Measurements from ENCODE around the gene SYNRG.

SYNRG gene

GRCh38 chr17:37476431-37477120, 132.6 kb downstream of the SYNRG start:
- DNase-seq (ENCODE audit: low read depth, low spot score) = no peak

- no peak for DNase-seq (ENCODE audit: low read depth, low spot score)
Observed at GRCh38 chr17:37475731-37476420, 133.3 kb downstream of the SYNRG start.

- DNase-seq (ENCODE audit: low read depth, low spot score) = no peak
Observed at GRCh38 chr17:37470181-37470580, 139.0 kb downstream of the SYNRG start.

GRCh38 chr17:37466471-37466870, 142.7 kb downstream of the SYNRG start:
- no peak for DNase-seq (ENCODE audit: low read depth, low spot score)

DNA sequence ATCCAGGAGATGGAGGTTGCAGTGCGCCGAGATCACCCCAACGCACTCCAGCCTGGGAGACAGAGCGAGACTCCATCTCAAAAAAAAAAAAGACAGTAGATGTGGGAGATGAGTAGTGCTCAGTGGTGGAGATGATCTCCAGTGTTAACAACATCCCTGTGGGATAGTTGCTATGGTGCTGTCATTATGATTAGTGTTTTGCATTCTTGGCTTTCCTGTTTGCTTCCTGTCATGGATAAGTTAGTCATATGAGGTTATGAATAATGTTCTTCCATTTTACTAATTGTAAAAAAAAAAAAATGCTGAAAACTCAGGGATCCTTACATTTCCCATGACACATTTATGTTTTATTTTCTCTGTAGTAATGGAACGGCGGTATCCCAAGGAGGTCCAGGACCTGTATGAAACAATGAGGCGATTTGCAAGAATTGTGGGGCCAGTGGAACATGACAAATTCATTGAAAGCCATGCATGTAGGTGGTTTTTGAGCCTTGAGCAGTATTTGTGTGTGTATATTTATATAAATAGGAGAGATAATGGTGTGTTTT, 144.1 kb downstream of the SYNRG start:
- DNase-seq (ENCODE audit: low read depth, low spot score) = no peak

All from astrocyte of the hippocampus (primary cell).